K562 (cell line): Measurements from ENCODE around the gene CLEC2D. TPM values are rescaled to one million over a fixed set of nuclear protein-coding genes. Genes with fewer than 3 reads are reported as not detected.
A peak's percentile ranks its signal among the peaks of the same experiment; 100 is the strongest.

Experiments
- CHD4 ChIP-seq: fragments of 200-600 bp; sonication (generic); IDR thresholded peaks from 3 replicates; pipeline ENCODE4 v1.6.1; 2012; ENCODE audit warnings: low read depth, mild to moderate bottlenecking, mixed read lengths, low read length, inconsistent platforms; ENCODE audit not compliant: insufficient read depth, insufficient replicate concordance, poor library complexity, severe bottlenecking
- DPF2 ChIP-seq: fragments of 450-650 bp; IDR thresholded peaks from 2 replicates; pipeline ENCODE4 v1.6.1; 2016
- HMG20B ChIP-seq: fragments of 250-450 bp; sonication (Bioruptor Pico); IDR thresholded peaks from 2 replicates; pipeline ENCODE4 v1.5.0; 2021; ENCODE audit warnings: mild to moderate bottlenecking
- NR1H2 ChIP-seq: sonication (generic); formaldehyde crosslinking; IDR thresholded peaks from 2 replicates; pipeline ENCODE4 v1.4.0; 2020; ENCODE audit warnings: mild to moderate bottlenecking, missing genetic modification reagents
- NRF1 ChIP-seq, 2 experiments: fragments of 450-650 bp; IDR thresholded peaks in 1 of 2; conservative IDR thresholded peaks in 1 of 2; 2 replicates each; pipeline ENCODE4 v1.6.1; 2014; ENCODE audit warnings: mild to moderate bottlenecking in 2 of 2
- PHB ChIP-seq: fragments of 250-450 bp; sonication (Bioruptor Pico); IDR thresholded peaks from 2 replicates; pipeline ENCODE4 v1.5.0; 2021
- PHTF2 ChIP-seq: fragments of 250-450 bp; sonication (Bioruptor Pico); IDR thresholded peaks from 2 replicates; pipeline ENCODE4 v1.5.0; 2021; ENCODE audit warnings: mild to moderate bottlenecking
- RBBP5 ChIP-seq: fragments of 200-600 bp; sonication (generic); IDR thresholded peaks from 2 replicates; pipeline ENCODE4 v1.6.1; 2012; ENCODE audit warnings: borderline replicate concordance, mild to moderate bottlenecking, low read length, control low read depth, inconsistent platforms; ENCODE audit not compliant: insufficient read depth, poor library complexity, severe bottlenecking
- ZNF507 ChIP-seq: conservative IDR thresholded peaks from 2 replicates; pipeline ENCODE4 v1.6.1; 2017; ENCODE audit warnings: missing genetic modification characterization, missing compliant biosample characterization
- polyA plus RNA-seq, 8 experiments: library from polyadenylated mRNA; depleted of rRNA in 4 of 8; stranded (reverse) in 5 of 8; unstranded in 3 of 8; fragments of >200 nt; fragmentation: Nextera tagmentation in 2 of 8; fragmentation: Illumina TruSeq in 1 of 8; extraction: Ambion mirVana in 2 of 8; extraction: Trizol in 1 of 8; gene quantifications; 2 replicates each; pipeline versions ENCODE4 v1.2.1 to v1.2.3, GENCODE V29; 2011 to 2014; ENCODE audit warnings: inconsistent platforms in 1 of 8, missing spikeins in 1 of 8
- total RNA-seq, 7 experiments: library from RNA; depleted of rRNA in 6 of 7; stranded (reverse); fragments of >200 nt in 6 of 7; fragmentation: Illumina TruSeq in 2 of 7; extraction: Trizol in 2 of 7; gene quantifications; 2 replicates each; pipeline versions ENCODE4 v1.2.1 to v1.2.3, GENCODE V29; 2011 to 2021; ENCODE audit warnings: low replicate concordance in 1 of 7
- TF ChIP-seq, protein P1 (sequence below), 2 experiments: fragments of 450-650 bp in 1 of 2; sonication (generic) in 1 of 2; formaldehyde crosslinking in 1 of 2; IDR thresholded peaks; 2 replicates each; pipeline versions ENCODE4 v1.7.1 to v1.9.0; 2016 to 2022; ENCODE audit warnings: inconsistent platforms in 1 of 2, mild to moderate bottlenecking in 1 of 2, missing genetic modification reagents in 1 of 2
- TF ChIP-seq, protein P2 (sequence below): fragments of 450-650 bp; IDR thresholded peaks from 2 replicates; pipeline ENCODE4 v1.6.1; 2018; ENCODE audit warnings: mild to moderate bottlenecking, low read depth; ENCODE audit not compliant: partially characterized antibody

CLEC2D gene
- total and polyA plus RNA-seq, 9 of the 15 experiments (the other 6 are each of a cell fraction or from before 2014, with no cell fraction given): 1.4 to 5.0 (median 2.2) TPM

- TF ChIP-seq, protein P1, sequence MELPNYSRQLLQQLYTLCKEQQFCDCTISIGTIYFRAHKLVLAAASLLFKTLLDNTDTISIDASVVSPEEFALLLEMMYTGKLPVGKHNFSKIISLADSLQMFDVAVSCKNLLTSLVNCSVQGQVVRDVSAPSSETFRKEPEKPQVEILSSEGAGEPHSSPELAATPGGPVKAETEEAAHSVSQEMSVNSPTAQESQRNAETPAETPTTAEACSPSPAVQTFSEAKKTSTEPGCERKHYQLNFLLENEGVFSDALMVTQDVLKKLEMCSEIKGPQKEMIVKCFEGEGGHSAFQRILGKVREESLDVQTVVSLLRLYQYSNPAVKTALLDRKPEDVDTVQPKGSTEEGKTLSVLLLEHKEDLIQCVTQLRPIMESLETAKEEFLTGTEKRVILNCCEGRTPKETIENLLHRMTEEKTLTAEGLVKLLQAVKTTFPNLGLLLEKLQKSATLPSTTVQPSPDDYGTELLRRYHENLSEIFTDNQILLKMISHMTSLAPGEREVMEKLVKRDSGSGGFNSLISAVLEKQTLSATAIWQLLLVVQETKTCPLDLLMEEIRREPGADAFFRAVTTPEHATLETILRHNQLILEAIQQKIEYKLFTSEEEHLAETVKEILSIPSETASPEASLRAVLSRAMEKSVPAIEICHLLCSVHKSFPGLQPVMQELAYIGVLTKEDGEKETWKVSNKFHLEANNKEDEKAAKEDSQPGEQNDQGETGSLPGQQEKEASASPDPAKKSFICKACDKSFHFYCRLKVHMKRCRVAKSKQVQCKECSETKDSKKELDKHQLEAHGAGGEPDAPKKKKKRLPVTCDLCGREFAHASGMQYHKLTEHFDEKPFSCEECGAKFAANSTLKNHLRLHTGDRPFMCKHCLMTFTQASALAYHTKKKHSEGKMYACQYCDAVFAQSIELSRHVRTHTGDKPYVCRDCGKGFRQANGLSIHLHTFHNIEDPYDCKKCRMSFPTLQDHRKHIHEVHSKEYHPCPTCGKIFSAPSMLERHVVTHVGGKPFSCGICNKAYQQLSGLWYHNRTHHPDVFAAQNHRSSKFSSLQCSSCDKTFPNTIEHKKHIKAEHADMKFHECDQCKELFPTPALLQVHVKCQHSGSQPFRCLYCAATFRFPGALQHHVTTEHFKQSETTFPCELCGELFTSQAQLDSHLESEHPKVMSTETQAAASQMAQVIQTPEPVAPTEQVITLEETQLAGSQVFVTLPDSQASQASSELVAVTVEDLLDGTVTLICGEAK (IDR thresholded peaks at IDR 0.05): peak; percentile 43; the same call in 1 of the 2 replicates
- TF ChIP-seq, protein P1 (CRISPR knock-in tag; IDR thresholded peaks at IDR 0.05): no peak
- TF ChIP-seq HMG20B (CRISPR knock-in tag) (no peak), ZNF507 (tag) (no peak), PHB (CRISPR knock-in tag) (no peak), NR1H2 (CRISPR knock-in tag) (no peak), NRF1 (conservative IDR thresholded peaks at IDR 0.05 in 1 of 2, IDR thresholded peaks at IDR 0.05 in 1 of 2) (peak; percentile 86 to 89), CHD4 (no peak), RBBP5 (no peak), PHTF2 (no peak), DPF2 (no peak)
- TF ChIP-seq, protein P2, sequence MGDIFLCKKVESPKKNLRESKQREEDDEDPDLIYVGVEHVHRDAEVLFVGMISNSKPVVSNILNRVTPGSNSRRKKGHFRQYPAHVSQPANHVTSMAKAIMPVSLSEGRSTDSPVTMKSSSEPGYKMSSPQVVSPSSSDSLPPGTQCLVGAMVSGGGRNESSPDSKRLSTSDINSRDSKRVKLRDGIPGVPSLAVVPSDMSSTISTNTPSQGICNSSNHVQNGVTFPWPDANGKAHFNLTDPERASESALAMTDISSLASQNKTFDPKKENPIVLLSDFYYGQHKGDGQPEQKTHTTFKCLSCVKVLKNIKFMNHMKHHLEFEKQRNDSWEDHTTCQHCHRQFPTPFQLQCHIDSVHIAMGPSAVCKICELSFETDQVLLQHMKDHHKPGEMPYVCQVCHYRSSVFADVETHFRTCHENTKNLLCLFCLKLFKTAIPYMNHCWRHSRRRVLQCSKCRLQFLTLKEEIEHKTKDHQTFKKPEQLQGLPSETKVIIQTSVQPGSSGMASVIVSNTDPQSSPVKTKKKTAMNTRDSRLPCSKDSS: no peak
These were observed 21.4 kb upstream of the CLEC2D start (continued) for GRCh38 chr12:9647825-9648700.
